RPMI8226 (cell line): ENCODE data around the gene STUB1.
A peak's percentile ranks its signal among the peaks of the same experiment; 100 is the strongest.

ENCODE experiments used
- DNase-seq: peaks from one replicate; pipeline ENCODE4 v3.0.0-alpha.2; 2015

The STUB1 gene

GRCh38 chr16:726438-727290, 46.5 kb downstream of the STUB1 start, which contains the start of the genes CCDC78 and HAGHL:
Gene CCDC78, minus strand, starts transcription at chr16:726443. Its CDS starts 76 bp downstream, at chr16:726367.
Gene HAGHL, plus strand, starts transcription at chr16:727106. Its CDS starts 404 bp downstream, at chr16:727510.
- DNase-seq, result peak; percentile 83

- peak; percentile 62 for DNase-seq
Observed at GRCh38 chr16:727291-727977, 47.2 kb downstream of the STUB1 start.

GRCh38 chr16:728131-728889, 48.1 kb downstream of the STUB1 start:
- DNase-seq, result peak; percentile 97

- peak; percentile 26 for DNase-seq
Observed at GRCh38 chr16:728890-729744, 48.9 kb downstream of the STUB1 start.

- no peak for DNase-seq
Observed at GRCh38 chr16:729768-730665, 49.8 kb downstream of the STUB1 start.

- no peak for DNase-seq
Observed at GRCh38 chr16:730666-731509, 50.7 kb downstream of the STUB1 start.

GRCh38 chr16:732332-732731, 52.1 kb downstream of the STUB1 start:
- no peak for DNase-seq
